Measurements from ENCODE around the gene PVALEF.

PVALEF gene

GRCh38 chr17:81186203-81186602 is 20.9 kb downstream of the PVALEF start:
- no peak for TF ChIP-seq CTCF (IDR thresholded peaks at IDR 0.05; ENCODE audit: poor library complexity, severe bottlenecking)
- DNase-seq (ENCODE audit: low spot score) (no peak), ATAC-seq (ENCODE audit: low read depth) (no peak)
- Histone ChIP-seq H3K4me1 (ENCODE audit: insufficient read depth, poor library complexity, severe bottlenecking) (no peaks in the 10 kb centered on the region), H3K4me3 (ENCODE audit: severe bottlenecking) (no peak overlapping the region), H3K36me3 (ENCODE audit: low read depth) (no peaks in the 10 kb centered on the region; the same call in 1 of the 2 replicates), H3K27me3 (ENCODE audit: insufficient read depth, poor library complexity, severe bottlenecking) (peaks cover 9% of the 10 kb centered on the region), H3K27ac (ENCODE audit: poor library complexity, severe bottlenecking) (no peak overlapping the region), H3K9me3 (ENCODE audit: severe bottlenecking) (no peaks in the 10 kb centered on the region)

DNA sequence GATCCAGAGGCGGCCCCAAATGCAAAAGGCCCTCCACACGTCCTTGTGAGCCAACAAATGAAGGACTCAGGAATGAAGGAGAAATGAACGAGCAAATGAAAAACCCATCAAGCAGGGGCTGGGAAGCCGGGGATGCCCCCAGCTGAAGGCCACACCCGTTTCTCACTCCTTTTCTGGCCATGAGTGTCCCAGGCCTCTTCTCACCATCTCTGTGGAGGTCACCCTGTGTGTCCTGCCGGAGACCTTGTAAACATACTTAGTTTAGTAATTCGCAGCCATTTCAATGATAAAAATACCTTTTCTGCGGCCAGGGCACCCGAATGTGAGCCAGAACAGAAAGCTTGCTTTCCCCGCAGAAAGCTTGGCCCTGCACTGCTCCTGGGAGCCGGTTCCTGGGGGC is 21.8 kb downstream of the PVALEF start:
- no peak for TF ChIP-seq CTCF (IDR thresholded peaks at IDR 0.05; ENCODE audit: poor library complexity, severe bottlenecking)
- no peaks in the 10 kb centered on the region; the same call in 1 of the 2 replicates for H3K36me3 ChIP-seq (ENCODE audit: low read depth)
- DNase-seq (ENCODE audit: low spot score) (no peak), ATAC-seq (ENCODE audit: low read depth) (no peak)
- no peak overlapping the region for H3K4me3 ChIP-seq (ENCODE audit: severe bottlenecking)
- H3K27me3 ChIP-seq (ENCODE audit: insufficient read depth, poor library complexity, severe bottlenecking), result peaks cover 9% of the 10 kb centered on the region
- no peaks in the 10 kb centered on the region for H3K4me1 ChIP-seq (ENCODE audit: insufficient read depth, poor library complexity, severe bottlenecking)
- H3K9me3 ChIP-seq (ENCODE audit: severe bottlenecking), result no peaks in the 10 kb centered on the region
- no peak overlapping the region for H3K27ac ChIP-seq (ENCODE audit: poor library complexity, severe bottlenecking)

GRCh38 chr17:81187586-81188490 is 22.5 kb downstream of the PVALEF start:
- Histone ChIP-seq H3K27ac (ENCODE audit: poor library complexity, severe bottlenecking) (no peak overlapping the region), H3K4me1 (ENCODE audit: insufficient read depth, poor library complexity, severe bottlenecking) (no peaks in the 10 kb centered on the region), H3K27me3 (ENCODE audit: insufficient read depth, poor library complexity, severe bottlenecking) (peaks cover 9% of the 10 kb centered on the region), H3K4me3 (ENCODE audit: severe bottlenecking) (no peak overlapping the region), H3K9me3 (ENCODE audit: severe bottlenecking) (no peaks in the 10 kb centered on the region), H3K36me3 (ENCODE audit: low read depth) (no peaks in the 10 kb centered on the region; the same call in 1 of the 2 replicates)
- TF ChIP-seq CTCF (IDR thresholded peaks at IDR 0.05; ENCODE audit: poor library complexity, severe bottlenecking), result no peak
- ATAC-seq (ENCODE audit: low read depth) (no peak), DNase-seq (ENCODE audit: low spot score) (no peak)

DNA sequence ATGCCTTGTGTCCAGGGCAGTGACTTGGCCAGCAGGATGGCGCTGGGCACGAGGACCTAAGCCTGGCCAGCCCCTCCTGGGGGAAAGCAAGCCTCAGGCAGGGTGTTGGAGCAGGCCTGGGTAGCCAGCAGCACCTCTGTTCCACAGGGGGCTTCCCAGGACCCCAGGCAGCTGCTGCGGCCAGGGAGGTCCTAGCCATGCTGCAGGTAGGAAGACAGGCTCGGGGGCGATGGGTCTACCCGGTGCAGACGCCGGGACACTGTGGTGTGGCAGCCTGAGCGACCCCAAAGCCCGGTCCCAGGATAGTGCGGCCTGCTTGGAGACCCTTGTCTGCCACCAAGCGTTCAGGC is 23.2 kb downstream of the PVALEF start:
- no peak overlapping the region for H3K27ac ChIP-seq (ENCODE audit: poor library complexity, severe bottlenecking)
- no peak for TF ChIP-seq CTCF (IDR thresholded peaks at IDR 0.05; ENCODE audit: poor library complexity, severe bottlenecking)
- no peak for ATAC-seq (ENCODE audit: low read depth)

GRCh38 chr17:81189016-81189415 is 23.7 kb downstream of the PVALEF start:
- no peak overlapping the region for H3K27ac ChIP-seq (ENCODE audit: poor library complexity, severe bottlenecking)
- H3K36me3 ChIP-seq (ENCODE audit: low read depth), result no peaks in the 10 kb centered on the region; the same call in 1 of the 2 replicates
- DNase-seq (ENCODE audit: low spot score) (no peak), ATAC-seq (ENCODE audit: low read depth) (no peak)
- no peak for TF ChIP-seq CTCF (IDR thresholded peaks at IDR 0.05; ENCODE audit: poor library complexity, severe bottlenecking)
- no peak overlapping the region for H3K4me3 ChIP-seq (ENCODE audit: severe bottlenecking)
- no peaks in the 10 kb centered on the region for H3K9me3 ChIP-seq (ENCODE audit: severe bottlenecking)
- H3K4me1 ChIP-seq (ENCODE audit: insufficient read depth, poor library complexity, severe bottlenecking), result no peaks in the 10 kb centered on the region
- H3K27me3 ChIP-seq (ENCODE audit: insufficient read depth, poor library complexity, severe bottlenecking), result peaks cover 9% of the 10 kb centered on the region

More for the DNA sequence above, 23.2 kb downstream of the PVALEF start:
- Histone ChIP-seq H3K4me3 (ENCODE audit: severe bottlenecking) (no peak overlapping the region), H3K9me3 (ENCODE audit: severe bottlenecking) (no peaks in the 10 kb centered on the region), H3K36me3 (ENCODE audit: low read depth) (no peaks in the 10 kb centered on the region; the same call in 1 of the 2 replicates), H3K27me3 (ENCODE audit: insufficient read depth, poor library complexity, severe bottlenecking) (peaks cover 9% of the 10 kb centered on the region), H3K4me1 (ENCODE audit: insufficient read depth, poor library complexity, severe bottlenecking) (no peaks in the 10 kb centered on the region)
- DNase-seq (ENCODE audit: low spot score), result no peak
